Sigmoid colon (tissue), 4 donors: Measurements from ENCODE around the gene CLK1.

Experiments used
- EP300 ChIP-seq, 4 donors: sonication (generic); formaldehyde crosslinking; IDR thresholded peaks; one replicate each; pipeline ENCODE4 v1.6.1; 2017; ENCODE audit warnings: antibody characterized with exemption in 4 of 4
- POLR2A ChIP-seq, 2 donors: fragments of 450-650 bp; IDR thresholded peaks; one replicate each; pipeline ENCODE4 v1.6.1; 2016; ENCODE audit warnings: antibody characterized with exemption in 2 of 2, mild to moderate bottlenecking in 2 of 2, moderate library complexity in 2 of 2
- POLR2AphosphoS5 ChIP-seq, 4 donors: sonication (generic); formaldehyde crosslinking; IDR thresholded peaks; one replicate each; pipeline ENCODE4 v1.6.1; 2017; ENCODE audit warnings: antibody characterized with exemption in 4 of 4
- TF ChIP-seq, protein P1 (sequence below), 4 experiments: fragments of 450-650 bp in 3 of 4; fragments of 200-600 bp in 1 of 4; IDR thresholded peaks; one replicate each; pipeline ENCODE4 v1.5.1; 2016 to 2019; ENCODE audit warnings: antibody characterized with exemption in 4 of 4, mild to moderate bottlenecking in 3 of 4, moderate library complexity in 2 of 4

DNA sequence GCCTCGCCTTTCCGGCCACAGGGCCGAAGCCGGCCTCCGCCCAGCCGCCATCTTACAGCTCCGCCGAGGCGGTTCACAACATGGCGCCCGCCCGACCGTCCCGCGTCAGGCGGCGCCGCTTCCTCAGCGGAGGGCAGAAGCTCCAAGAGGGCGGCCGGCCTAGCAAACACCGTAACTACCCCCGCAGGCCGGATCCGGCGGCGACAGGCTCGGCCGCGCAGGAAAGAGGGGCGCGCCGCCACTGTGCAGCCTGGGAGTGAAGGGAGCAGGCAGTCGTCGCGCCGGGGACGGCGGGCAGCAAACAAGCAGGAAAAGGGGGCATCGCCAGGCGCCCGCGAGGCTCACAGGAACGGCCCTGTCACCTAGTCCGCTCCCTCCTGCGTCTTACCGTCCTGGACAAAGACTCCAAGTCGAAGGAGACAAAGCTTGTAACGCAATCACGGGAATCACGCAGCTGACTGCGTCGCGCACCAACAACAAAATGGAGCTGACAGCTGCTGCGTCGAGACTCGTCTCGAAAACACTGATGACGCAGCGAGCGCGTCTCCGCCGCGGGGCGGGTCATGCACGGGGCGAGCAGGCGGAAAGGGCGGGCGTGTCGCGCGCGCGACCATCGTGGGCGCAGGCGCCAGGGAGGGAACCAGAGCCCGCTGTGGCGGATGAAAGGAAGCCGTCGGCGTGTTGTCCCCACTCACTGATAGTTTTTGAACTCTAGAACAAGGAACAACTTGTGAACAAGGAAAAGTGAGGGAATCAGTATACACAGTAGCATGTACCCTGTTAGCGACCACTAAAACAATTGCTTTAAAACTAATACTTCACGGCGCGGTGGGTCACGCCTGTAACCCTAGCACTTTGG is at the start of gene CLK1:
- TF ChIP-seq POLR2AphosphoS5 (IDR thresholded peaks at IDR 0.05) (peak; percentile 100), POLR2A (IDR thresholded peaks at IDR 0.05) (peak; percentile 99), EP300 (IDR thresholded peaks at IDR 0.05) (peak in 1 of 4 donors; percentile 95)
- TF ChIP-seq, protein P1, sequence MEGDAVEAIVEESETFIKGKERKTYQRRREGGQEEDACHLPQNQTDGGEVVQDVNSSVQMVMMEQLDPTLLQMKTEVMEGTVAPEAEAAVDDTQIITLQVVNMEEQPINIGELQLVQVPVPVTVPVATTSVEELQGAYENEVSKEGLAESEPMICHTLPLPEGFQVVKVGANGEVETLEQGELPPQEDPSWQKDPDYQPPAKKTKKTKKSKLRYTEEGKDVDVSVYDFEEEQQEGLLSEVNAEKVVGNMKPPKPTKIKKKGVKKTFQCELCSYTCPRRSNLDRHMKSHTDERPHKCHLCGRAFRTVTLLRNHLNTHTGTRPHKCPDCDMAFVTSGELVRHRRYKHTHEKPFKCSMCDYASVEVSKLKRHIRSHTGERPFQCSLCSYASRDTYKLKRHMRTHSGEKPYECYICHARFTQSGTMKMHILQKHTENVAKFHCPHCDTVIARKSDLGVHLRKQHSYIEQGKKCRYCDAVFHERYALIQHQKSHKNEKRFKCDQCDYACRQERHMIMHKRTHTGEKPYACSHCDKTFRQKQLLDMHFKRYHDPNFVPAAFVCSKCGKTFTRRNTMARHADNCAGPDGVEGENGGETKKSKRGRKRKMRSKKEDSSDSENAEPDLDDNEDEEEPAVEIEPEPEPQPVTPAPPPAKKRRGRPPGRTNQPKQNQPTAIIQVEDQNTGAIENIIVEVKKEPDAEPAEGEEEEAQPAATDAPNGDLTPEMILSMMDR (IDR thresholded peaks at IDR 0.05), result no peak
